ENCODE data around the gene LRRN2.
"Not testable (repeated sequence)": the region's sequence is repeated elsewhere in the genome, so short reads cannot be mapped to it uniquely, and the experiment has no call there.

LRRN2 gene

DNA sequence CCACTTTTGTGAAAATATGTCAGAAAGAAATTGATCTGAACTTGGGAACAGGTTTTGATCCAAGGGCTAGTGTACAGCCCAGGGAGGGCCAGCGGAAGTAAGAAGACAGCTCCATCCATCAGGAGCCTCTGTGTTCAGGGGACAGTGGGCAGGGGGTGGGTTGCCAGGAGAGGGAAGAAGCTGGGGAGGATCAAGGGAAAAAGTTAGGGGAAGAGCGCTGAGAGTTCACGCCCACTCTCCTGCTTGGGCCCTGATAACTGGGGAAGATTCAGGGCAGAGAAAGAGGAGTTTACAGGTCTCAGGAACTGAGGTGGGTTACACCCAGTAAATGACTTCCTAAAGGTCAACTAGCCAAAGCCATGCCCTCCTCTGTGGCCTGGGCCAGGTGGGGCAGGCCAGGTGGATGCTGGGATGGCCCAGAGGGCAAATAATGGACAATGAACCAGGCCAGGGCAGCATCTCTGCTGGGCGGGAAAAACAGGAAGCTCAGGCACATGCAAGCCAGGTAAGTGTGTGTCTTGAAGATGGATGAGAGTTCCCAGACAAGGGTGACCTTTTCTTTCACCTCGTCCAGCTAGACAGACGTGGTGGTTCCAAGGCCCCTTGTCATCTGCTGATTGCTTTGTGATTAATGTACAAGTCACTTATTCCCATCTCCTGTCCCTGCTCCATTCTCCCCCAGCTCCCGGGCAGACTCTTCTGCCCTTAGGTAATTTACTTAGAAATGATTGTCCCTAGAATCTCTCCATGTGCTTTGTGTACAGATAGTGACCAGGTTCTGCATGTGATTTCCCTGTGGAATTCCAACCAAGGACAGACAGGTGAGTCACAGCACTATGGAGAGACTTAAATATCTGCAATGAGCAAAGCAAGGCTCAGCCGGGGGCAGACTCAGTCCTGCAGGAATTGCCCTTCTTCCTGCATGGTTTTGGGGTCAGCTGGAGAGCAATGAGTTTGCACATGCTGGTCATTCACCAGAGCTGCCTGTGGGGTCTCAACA is 112.3 kb downstream of the LRRN2 start:
- no peak for DNase-seq

DNA sequence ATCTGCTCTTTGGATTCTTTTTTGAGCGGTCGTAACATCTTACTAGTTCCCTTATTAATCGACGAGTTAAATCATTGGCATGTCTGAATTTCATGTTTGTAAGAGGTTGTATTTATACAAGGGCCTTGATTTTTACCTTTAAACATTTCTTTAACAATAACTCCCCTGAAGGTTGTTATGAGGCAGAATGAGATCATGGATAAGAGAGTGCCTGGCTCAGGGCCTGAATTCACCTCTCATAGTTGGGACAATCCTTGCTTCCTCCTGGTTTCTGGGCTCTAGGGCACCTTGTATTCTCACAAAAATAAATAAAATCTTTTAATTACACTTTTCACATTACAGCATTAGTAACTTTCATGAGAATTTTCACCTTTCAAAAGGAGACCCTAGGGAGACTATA is 113.9 kb downstream of the LRRN2 start:
- no peak for DNase-seq

DNA sequence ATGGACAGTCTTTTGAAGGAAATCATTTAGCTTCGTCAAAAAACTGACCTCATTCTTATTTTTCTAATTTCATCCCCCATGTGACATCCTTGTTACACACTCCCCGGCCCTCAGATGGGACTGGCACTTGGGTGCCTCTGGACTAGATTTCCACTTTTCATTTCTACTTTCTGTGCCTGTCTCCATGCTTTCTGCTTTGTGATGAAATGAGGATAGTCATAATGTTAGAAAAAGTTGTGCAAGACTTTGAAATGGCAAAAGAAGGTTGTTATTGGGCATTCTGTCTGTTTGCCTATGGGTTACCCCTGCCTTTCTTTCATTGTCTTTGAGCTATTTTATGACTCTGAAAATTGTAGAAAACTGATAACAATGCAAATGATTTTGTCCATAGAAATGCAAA is 114.4 kb downstream of the LRRN2 start:
- peak in 1 of 2 donors; percentile 42 for DNase-seq

DNA sequence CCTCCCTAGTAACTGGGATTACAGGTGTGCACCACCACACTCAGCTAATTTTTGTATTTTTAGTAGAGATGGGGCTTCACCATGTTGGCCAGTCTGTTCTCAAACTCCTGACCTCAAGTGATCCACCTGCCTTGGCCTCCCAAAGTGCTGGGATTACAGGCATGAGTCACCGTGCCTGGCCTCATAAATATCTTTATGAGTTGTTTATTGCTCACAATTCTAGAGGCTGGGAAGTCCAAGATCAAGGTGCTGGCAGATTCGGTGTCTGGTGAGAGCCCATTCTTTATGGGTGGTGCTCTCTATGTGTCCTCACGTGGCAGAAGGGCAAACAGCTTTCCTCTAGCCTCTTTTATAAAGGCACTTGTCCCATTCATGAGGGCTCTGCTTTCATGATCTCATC is 115.5 kb downstream of the LRRN2 start:
- not testable (repeated sequence) for DNase-seq

DNA sequence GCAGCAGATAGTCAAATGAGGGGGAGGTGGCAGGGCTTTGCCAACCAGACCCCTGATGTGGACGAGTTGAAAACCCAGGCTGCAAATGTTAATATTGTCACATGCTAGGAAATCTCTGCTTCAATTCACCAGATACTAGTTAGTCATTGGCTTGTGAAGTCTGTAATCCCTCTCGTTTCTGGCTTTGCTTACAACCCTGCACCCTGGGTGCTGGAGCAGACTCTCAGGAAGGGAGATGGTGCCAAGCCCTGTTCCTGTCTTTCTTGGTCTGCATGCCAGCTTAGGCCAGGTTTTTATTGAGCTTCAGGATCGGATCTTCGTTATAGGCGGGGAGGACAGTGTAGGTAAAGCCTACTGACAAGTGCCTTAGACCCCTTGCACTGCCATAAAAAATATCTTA is 116.1 kb downstream of the LRRN2 start:
- no peak for DNase-seq

DNA sequence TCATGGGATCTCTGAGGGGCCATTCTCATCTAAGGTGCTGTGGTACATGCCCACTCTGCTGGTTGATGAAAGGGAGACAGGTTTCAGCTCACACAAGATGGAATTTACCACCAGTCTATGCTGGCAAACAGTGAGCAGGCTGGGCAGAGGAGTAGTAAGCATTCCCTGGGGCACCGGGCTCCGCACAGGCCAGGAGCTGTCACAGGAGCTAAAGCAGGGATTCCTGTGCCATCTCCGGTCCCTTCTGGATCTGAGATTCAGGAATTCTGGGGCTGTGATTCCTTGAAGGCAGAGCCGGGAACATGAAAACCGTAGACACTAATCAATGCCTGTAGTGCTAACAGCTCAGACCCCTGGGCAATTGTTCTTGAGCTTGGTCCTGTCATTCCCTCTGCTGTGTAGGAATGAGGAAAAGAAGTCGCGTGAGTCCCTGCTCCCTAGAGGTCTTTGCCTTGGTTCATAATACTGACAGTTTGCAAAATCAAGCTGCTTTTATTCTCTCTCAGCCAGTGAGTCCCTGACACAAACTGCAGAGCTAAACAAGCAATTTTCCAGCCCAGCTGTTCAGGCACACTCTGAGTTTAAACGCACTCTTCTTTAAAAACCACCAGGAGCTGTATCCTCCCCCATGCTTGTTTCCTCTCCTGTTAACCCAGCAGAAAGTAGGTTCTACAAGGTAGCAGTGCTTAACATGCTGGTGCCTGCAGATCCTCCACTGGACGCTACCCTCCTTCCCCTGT is 116.8 kb downstream of the LRRN2 start:
- no peak for DNase-seq

Data from inflammatory macrophage (primary cell).